NCI-H187 treated with DMSO at 0.1 percent for 48 hours (cell line): ENCODE results near the gene WASHC3.
"Not testable (repeated sequence)": the region's sequence is repeated elsewhere in the genome, so short reads cannot be mapped to it uniquely, and the experiment has no call there.

Source experiments
- DNase-seq: peaks from one replicate; lab custom pipeline; 2025; lab: John Stamatoyannopoulos, UW

WASHC3 gene

DNA sequence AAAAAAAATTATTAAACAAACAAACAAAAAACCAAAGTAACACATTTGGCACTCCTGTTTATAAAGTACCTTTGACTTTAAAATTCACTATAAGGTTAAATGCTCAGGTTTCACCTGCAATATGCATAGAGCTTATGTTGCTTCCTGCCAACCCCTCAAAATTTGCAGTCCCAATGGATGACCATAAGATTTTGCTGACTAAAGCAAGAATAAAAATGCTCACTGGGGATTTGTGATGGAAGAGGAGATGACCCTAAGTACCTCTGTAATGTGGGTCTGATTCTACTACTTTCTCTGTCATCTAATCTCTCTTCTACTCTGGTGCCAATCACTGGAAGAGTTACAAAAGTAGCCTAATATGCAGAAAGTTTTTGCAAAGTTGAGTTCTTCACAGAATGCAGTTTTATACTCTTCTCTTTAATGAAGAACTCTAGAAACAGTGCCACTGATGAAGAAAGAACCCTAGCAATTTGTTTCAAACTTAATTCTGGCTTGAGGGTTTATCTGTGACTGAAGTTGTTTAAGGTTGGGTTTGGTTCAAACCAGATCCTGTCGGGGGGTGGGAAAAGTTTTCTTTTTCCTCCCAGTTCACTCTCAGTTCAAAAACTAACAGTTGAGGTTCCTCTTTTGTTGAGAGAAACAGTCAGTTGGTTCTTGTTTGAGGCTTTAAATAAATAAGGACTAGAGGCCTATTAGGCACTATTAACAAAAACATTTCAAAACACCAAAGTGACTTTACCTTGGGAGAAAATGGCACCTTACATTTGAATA lies 10.9 kb downstream of the WASHC3 start:
- DNase-seq = no peak

DNA sequence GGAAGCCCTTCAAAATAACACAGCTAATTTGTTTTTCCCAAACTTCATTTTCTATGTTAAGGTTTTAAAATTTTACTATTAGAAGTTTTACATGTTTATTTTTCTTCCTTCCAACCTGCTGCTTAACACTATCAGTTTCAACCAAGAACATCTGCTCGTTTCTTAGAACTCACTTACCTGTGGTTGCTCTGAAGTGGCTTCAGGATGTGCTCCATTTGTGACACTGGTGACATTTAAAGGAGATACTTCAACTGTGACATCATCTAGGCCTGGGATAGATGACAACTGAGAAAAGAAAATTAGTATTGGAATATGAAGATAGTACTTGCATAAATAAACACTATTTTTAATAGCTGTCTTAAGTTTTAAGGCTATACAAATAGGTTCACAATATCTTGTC lies 17.9 kb downstream of the WASHC3 start:
- peak; percentile 57 for DNase-seq

DNA sequence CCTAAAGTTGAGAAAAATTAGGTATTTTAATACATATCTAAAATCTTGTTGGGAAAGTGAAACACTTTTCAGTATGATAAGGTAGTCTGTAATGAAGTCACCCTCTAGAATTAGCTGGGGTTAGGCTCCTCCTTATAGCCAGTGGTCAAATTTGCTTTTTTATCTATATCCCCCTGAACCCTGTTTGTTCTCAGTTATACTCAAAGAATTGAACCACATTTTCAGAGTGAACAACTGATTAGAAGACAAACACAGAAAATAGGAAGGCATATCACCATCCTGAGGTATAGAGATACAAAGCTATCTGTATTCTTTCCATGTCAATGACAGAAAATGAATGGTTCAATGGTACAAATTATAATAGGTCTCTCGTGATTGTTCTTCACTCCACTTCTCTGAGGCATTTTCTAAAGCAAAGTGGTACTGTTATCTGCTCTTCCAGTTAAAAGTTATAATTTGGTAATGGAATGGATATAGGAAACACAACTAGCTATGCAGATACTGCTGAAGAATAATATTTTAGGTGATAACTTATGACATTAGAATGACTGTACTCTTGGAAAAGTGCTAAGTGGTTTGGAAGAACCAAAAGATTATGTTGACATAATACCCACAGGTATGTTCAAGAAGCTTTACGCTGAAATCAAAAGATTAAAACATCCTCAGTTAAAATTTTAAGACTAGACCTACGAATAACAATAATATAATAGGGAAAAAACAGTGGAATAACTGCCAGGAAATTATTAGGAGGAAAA lies 27.6 kb downstream of the WASHC3 start:
- no peak for DNase-seq

DNA sequence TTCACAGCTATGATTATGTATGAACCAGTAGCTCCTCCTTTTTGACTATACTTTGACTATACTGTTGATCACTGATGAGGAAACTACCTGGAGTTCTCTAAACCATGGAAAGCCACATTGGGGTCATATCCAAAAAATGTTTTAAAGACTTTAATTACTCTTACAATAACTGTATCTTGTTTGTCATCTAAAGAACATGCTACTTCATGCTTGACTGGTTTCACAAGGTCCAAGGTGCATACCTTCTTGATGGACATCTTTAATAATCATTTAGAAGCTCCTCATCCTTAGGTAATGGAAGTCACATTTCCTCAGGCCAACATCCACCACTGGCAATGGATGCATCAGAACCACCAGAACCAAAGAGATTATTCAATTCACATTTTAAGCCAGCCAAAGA lies 29.9 kb downstream of the WASHC3 start:
- DNase-seq = no peak

DNA sequence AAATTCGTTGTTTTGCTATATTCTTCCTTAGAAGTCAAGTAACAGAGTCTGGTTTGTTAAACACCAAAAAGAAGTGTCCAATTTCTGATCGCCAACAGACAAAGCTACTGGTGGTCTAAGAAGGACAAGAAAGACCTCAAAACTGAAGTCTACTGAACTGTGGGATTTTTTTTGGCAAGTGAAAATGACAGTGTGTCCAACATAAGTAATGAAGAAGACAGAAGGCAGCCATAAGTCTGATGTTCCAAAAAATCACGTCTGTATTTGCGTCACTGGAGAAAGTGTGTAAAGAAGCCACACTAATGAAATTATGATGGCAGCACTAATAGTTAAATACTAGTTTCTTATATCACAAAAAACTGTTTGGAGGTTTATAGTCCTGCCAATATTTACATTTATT lies 32.6 kb downstream of the WASHC3 start:
- no peak for DNase-seq

DNA sequence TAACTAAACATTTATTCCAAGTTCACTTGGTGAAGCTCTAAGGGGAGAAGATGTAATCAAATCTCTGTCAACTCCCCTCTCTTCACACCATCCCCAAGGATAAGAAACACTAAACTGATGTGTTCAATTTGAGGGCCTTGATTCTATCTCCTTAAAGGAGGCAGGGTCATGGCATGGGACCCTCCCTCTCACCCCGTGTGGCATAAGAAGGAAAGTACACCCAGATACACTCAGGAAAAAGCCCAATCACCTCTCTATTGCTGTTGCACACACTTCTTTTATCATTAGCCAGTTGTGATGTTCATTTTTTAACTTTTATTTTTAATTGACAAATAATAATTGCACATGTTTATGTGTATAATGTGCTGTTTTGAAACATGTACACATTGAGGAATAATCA lies 35.1 kb downstream of the WASHC3 start:
- DNase-seq = no peak

DNA sequence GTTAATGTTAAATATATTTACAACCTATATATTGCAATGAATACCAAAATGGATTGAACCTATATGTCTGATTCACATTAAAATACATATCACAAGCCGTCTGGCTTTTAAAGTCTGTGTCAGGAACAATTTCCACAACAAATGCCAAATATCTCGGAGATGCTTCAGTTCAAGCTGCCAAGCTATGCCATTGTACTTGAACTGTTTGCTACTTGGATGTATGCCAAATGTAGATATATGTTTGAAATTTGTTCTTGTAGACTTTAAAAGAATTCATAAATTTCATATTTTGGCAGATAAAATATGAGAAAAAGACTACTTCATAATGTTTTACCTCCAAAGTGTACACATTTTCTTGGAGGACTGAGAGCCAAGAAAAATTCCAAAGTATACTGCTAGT lies 37.0 kb downstream of the WASHC3 start:
- no peak for DNase-seq

DNA sequence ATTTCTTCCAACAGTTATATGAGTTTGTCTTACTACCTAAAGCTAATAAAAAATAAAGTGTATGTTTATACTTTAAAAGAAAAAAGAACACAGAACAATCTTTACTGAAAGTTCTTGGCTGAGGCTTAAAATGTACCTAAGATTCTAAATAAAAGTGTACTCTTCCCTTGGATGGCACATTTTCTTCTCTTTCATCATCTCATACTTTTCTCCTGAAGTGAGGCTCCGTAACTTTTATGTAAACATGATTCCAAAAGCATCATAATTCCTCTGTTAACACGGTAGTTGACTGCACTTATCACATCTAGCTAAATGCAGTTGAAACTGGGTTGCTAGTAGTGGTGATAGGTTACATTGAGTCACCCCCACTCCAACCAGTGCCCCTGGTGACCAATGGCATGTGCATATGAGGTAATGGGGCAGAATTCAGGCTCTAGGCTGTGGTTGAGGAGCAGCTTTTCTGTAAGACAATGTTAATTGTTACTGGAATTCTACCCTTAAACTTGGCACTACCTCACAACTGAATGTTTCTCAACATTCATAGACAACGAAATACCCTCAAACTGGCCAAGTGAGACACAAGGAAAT lies 38.4 kb downstream of the WASHC3 start:
- DNase-seq = no peak

DNA sequence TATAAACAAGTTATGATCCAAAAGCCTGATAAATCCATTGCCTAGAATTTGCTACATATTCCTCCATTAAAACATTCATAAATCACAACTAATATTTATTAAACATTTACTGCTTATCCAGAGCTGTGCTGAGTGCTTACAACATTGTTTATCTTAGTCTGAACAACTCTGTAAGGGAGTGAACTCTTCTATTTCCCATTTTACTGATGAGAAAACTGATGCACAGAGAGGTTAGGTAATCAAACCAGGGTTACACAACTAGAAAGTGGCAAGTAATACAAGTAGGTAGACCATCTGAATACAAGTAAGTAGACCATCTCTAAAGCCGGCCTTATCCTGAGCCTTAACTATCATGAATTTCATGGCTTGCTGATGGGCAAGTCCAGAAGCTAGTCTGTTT lies 39.5 kb downstream of the WASHC3 start:
- no peak for DNase-seq

DNA sequence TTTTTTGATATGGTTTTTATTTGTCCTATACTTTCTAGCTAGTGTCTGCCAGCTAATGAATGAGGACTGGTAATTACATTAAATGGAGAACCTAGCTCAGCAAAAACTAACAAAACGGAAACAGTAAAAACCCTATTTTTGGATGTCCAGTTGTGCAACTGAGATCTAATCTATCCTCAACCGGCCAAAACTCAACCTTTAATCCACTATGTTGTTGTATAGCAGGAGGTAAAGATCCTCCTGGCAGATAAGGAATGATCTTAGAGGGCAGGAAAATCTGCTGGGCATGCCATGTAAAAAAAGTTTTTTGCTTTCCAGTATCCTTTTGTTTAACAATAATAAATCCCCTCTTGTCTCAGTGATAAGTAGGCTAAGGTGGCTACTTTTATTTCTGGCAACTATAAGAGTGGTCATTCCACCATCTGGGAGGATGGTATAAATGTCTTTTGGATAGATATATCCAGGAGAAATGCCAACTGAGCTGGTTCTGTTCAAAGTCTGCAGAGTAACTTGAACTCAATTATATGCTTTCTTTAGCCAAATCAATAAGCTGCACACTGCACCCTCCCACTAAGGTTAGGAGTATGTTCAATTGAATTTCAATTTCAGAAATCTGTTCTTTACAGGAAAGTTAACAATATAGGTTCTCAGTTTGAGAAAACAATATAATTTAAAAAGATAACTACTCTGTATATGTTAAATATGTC lies 40.1 kb downstream of the WASHC3 start:
- DNase-seq = no peak

DNA sequence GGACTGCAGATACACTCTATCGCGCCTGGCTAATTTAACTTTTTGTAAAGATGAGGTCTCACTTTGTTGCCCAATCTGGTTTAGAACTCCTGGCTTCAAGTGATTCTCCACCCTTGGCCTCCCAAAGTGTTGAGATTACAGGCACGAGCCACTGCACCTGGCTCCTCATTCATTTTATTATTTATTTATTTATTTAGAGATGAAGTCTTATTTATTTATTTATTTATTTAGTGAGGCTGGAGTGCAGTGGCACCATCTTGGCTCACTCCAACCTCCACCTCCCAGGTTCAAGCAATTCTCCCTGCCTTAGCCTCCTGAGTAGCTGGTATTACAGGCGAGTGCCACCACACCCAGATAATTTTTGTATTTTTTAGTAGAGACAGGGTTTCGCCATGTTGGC lies 43.2 kb downstream of the WASHC3 start:
- not testable (repeated sequence) for DNase-seq

DNA sequence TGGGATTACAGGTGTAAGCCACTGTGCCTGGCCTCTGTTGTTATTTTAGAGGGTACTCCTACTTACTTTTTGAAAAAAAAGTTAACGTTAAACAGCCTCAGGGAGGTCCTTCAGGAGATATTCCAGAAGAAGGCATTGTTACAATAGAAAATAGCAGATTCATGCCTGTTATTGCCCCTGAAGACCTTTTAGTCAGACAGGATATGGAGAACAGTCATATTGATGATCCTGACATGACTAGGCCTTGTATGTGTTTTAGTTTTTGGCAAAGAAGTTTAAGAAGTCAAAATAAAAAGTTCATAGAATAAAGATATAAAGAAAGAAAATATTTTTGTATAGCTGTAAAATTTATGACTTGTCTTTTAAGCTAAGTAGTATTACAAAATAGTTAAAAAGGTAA lies 45.3 kb downstream of the WASHC3 start:
- DNase-seq = no peak

DNA sequence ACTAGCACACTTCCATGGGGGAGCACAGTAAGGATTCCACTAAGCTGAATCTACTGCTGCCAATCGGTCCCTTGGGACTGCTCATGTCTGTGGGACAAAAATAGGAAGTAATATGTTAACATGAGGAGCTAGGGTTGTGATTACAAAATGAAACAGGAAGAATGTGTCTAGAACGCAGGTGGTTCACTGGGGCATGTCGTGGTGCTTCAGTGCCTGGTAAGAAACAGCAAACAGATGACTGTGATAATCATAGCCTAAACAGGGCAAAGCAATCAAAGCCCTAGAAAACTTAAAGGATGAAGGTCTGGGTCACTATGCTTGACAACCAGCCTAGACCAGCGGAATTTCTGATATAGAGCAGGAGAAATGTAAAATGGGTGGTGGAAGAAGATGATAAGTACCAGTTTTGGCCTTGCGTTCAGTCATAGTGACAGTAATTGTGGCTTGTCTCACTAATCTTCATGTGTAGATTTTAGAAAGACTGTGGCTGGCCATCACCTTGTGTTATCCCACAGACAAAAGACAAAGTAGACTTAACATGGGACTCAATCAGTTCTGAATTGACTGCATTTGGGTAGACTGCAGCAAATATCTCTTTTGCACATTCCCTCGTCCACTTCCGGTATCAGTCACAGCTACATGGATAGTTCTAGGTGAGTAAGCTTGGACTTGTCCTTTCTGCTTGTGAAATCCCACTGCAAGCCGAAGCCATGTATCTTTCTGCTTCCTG lies 51.4 kb downstream of the WASHC3 start:
- DNase-seq = peak; percentile 42

DNA sequence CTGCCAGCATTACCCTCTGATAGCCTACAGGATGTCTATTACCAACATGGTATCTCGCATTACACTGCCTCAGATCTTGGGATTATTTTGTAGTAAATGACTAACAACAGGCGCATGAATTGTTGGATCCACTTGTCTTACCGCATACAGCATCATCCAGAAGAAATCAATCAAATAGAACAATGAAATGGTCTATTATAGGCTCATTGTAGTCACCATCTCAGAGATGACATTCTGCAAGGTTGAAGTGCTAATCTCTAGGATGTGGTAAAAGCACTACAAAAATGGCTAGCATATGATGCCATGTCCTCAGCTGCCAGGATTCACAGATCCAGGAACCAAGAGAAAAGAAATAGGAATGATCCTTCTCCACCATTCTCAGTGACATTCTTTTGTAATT lies 52.0 kb downstream of the WASHC3 start:
- peak; percentile 67 for DNase-seq

DNA sequence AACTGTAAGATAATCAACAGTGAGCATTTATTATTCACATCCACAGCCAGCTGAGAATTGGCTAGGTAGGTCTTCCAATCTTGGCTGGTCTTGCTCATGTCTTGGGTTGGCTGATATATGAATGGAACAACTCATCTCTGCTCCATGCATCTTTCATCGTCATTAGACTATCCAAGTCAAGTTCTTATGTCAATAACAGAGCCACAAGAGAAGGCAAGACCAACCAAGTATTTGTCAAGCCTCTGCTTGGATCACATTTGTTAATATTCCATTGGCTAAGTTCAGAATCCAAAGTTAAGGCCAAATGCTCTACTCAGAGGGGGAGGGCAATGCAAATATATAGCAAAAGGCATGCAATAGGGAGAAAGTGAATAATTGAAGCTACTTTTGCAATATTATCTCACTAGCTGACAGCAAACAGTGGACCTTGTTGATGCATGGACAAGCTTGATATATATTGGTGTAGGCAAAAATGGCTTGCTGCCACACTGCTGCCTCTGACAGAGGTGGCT lies 53.1 kb downstream of the WASHC3 start:
- DNase-seq = no peak

DNA sequence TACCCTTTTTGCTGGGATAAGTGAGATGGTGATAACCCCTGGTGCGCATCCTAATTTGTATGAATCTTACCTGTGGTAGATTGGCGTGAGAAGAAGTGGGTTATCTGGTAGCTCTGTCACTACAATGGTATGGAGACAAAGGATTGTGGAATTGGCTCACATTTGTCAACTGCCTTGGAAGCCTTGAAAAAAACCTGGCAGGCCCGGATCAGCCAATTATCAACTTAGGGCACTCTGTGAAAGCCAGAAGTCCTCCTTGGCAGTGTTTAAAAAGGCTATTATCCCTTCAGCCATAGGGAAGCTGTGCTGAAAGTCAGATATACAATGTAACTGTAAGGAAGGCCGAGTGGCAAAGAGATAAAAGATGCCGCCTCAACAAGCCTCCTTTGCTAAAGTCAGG lies 56.5 kb downstream of the WASHC3 start:
- no peak for DNase-seq

DNA sequence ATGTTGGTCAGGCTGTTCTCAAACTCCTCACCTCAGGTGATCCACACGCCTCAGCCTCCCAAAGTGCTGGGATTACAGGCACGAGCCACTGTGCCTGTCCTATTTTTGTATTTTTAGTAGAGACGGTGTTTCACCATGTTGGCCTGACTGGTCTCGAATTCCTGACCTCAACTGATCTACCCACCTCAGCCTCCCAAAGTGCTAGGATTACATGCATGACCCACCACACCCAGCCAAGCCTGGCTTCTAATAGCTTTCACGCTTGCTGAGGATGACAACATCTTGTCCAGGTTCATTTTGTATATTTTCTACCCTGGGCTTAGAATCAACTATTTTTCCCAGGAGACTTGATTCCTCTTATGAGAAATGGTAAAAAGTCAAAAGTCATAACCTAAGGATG lies 64.7 kb downstream of the WASHC3 start:
- DNase-seq = no peak

DNA sequence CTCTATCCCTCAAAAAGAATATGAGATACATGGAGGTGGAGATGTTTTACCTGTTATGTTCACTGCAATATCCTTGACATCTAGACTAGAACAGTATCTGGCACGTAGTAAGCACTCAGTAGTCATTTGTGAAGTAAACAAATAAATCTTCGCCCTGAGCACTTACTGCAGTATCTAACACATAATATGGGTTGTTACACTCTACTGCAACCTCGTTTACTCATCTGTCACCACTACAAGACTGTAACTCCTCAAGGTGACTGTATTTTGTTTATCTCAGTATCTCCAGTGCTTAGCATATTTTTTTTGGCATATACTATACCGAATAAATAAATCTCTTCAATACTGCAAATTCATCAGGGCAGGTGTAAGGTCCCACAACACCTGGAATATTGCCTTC lies 66.1 kb downstream of the WASHC3 start:
- DNase-seq = no peak

DNA sequence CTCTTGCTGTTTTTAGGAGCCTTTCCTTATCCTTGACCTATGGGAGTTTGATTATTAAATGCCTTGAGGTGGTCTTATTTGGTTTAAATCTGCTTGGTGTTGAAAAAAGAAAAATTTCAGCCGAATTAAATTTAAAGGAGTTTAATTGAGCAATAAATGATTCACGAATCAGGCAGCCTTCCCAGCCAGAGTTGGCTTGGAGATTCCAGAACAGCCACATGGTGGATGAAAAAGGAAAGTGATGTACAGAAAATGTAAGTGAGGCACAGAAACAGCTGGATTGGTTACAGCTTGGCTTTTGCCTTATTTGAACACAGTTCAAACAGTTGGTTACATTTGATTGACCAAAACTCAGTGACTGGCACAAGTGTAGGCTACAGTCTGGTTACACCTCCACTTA lies 69.7 kb downstream of the WASHC3 start:
- no peak for DNase-seq

DNA sequence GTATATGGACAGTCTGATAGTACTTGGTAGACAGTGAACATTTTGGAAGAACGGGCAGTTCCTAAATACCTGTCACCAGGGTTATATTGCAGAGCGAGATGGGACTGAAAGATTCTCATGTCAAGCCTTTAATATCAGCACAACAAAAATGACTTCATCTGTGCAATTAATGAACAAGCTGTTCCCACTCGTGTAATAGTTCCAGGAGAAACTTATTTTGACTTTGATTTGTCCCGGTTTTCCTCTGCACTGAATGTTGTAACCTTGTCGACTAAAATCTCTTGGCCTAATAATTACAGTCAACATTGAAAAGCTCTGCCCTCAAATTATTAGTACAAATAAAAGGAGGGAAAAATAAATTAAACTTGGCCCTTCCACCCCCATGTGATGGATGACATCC lies 79.5 kb downstream of the WASHC3 start:
- DNase-seq = no peak

DNA sequence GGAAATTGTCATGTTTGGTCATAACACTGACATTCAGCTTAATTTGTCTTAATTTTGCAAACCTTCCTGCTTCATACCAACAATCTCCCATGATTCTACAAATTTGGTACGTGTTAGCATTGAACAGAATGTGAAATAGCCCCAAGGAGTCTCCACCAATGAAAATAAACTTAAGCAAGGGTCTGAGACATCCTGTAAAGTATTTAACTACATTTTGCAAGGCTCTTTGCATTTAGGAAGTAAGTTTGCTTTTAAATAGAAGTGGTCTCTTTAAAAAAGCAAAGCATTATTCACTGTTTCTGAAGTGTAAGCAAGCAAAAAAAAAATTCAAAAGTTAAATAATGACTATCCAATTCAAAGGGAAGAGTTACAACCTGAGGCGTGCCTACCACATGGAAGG lies 79.9 kb downstream of the WASHC3 start:
- no peak for DNase-seq

DNA sequence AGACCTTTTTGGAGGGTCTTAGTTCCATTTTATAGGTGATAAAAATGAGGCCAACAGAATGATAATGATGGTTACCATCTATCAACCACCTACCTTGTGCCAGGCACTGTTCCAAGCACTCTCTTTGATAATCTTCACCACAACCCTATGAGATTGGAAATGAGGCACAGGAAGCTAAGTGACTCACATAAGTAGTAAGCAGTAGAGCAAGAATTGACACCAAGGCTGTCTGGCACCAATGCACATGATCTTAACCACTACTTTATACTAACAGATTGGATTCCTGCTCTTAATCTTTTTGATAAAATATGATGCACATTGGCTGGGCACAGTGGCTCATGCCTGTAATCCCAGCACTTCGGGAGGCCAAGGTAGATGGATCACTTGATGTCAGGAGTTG lies 93.0 kb downstream of the WASHC3 start:
- no peak for DNase-seq
